Hematopoietic multipotent progenitor cell treated with erythropoietin and hydrocortisone succinate and interleukin-3 and kit ligand, for 6 days (in vitro differentiated cells): Measurements from ENCODE around the gene MAP3K19.
"Not testable (repeated sequence)": the region's sequence is repeated elsewhere in the genome, so short reads cannot be mapped to it uniquely, and the experiment has no call there.

ENCODE experiments used
- DNase-seq: peaks from one replicate; pipeline ENCODE4 v3.0.0-alpha.2; 2015

Gene MAP3K19

GRCh38 chr2:134982603-134983002, 64.6 kb downstream of the MAP3K19 start:
- peak; percentile 19 for DNase-seq

- DNase-seq = no peak
Measured at GRCh38 chr2:134980639-134981038, 66.6 kb downstream of the MAP3K19 start.

GRCh38 chr2:134979221-134979620, 68.0 kb downstream of the MAP3K19 start:
- no peak for DNase-seq

- DNase-seq = not testable (repeated sequence)
Measured at GRCh38 chr2:134977104-134977503, 70.1 kb downstream of the MAP3K19 start.

GRCh38 chr2:134976074-134976702, 71.1 kb downstream of the MAP3K19 start:
- DNase-seq = peak; percentile 35

GRCh38 chr2:134975281-134976009, 71.8 kb downstream of the MAP3K19 start:
- no peak for DNase-seq

GRCh38 chr2:134973241-134974138, 73.8 kb downstream of the MAP3K19 start:
- DNase-seq = no peak

GRCh38 chr2:134967166-134967565, 80.1 kb downstream of the MAP3K19 start:
- DNase-seq = not testable (repeated sequence)

- no peak for DNase-seq
Measured at GRCh38 chr2:134957477-134957876, 89.8 kb downstream of the MAP3K19 start.

- no peak for DNase-seq
Measured at GRCh38 chr2:134955744-134956143, 91.5 kb downstream of the MAP3K19 start.

GRCh38 chr2:134954065-134954464, 93.2 kb downstream of the MAP3K19 start:
- DNase-seq = no peak

GRCh38 chr2:134952608-134953007, 94.6 kb downstream of the MAP3K19 start:
- no peak for DNase-seq

- DNase-seq = no peak
Measured at GRCh38 chr2:134950886-134951285, 96.4 kb downstream of the MAP3K19 start.

- no peak for DNase-seq
Measured at GRCh38 chr2:134949981-134950708, 97.1 kb downstream of the MAP3K19 start.

GRCh38 chr2:134946073-134946472, 101.2 kb downstream of the MAP3K19 start:
- no peak for DNase-seq

GRCh38 chr2:134944975-134945374, 102.3 kb downstream of the MAP3K19 start:
- DNase-seq = no peak

- peak; percentile 18 for DNase-seq
Measured at GRCh38 chr2:134943540-134943939, 103.7 kb downstream of the MAP3K19 start.

GRCh38 chr2:134936691-134937090, 110.6 kb downstream of the MAP3K19 start:
- no peak for DNase-seq

GRCh38 chr2:134934641-134935040, 112.6 kb downstream of the MAP3K19 start:
- DNase-seq = no peak

GRCh38 chr2:134934150-134934549, 113.1 kb downstream of the MAP3K19 start:
- no peak for DNase-seq

- no peak for DNase-seq
Measured at GRCh38 chr2:134933732-134934131, 113.5 kb downstream of the MAP3K19 start.

GRCh38 chr2:134932864-134933526, 114.3 kb downstream of the MAP3K19 start:
- no peak for DNase-seq
